ENCODE measurements around the gene LONP2. TPM values are rescaled to one million over a fixed set of nuclear protein-coding genes. Genes with fewer than 3 reads are reported as not detected.
A peak's percentile ranks its signal among the peaks of the same experiment; 100 is the strongest.
"Not testable (repeated sequence)": the region's sequence is repeated elsewhere in the genome, so short reads cannot be mapped to it uniquely, and the experiment has no call there.

The LONP2 gene
- total RNA-seq, 2 donors from 2014 or later = 56.5 to 64.9 TPM

DNA sequence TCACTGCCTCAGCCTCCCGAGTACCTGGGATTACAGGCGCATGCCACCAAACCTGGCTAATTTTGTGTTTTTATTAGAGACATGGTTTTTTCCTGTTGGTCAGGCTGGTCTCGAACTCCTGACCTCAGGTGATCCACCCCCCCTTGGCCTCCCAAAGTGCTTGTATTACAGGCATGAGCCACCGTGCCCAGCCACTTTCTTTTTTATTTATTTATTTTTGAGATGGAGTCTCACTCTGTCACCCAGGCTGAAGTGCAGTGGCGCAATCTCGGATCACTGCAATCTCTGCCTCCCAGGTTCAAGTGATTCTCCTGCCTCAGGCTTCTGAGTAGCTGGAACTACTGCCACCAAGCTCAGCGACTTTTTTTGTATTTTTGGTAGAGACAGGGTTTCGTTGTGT is 158.4 kb downstream of the LONP2 start:
- DNase-seq (ENCODE audit: low spot score); intact Hi-C loops (cut with DNase I): not testable (repeated sequence)

DNA sequence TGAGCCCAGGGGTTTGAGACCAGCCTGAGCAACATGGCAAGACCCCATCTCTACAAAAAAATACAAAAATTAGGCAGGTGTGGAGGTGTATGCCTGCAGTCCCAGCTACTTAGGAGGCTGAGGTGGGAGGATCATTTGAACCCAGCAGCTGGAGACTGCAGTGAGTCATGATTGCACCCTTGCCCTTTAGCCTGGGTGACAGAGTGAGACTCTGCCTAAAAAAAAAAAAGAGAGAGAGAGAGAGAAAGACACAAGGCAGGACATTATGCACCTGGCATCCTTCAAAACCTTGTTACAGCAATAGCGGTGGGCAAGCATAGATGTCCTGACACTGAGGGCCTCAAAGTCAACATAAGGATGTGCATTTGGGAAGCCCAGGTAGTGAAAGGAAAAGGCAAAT is 161.1 kb downstream of the LONP2 start:
- intact Hi-C loops (cut with DNase I) = no loop called here
- DNase-seq (ENCODE audit: low spot score) = peak; percentile 28

DNA sequence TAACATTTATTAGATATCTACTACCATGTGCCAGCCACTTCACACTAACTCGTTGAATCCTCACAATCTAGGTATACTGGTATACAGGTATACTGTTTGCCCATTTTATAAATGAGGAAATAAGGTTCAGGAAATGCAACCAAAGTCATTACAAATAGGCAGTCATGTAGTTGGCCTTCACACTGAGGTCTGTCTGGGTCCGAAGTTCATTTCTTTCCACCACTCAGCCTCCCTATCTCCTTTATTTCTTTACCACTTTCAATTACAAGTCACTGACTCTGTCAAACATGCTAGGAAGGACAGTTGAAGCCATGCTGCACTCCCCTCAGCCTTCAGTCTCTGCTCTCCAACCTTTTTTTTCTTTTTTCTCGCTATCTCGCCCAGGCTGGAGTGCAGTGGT is 161.8 kb downstream of the LONP2 start:
- no peak for DNase-seq (ENCODE audit: low spot score)
- intact Hi-C loops (cut with DNase I) = no loop called here

Other genes starting within 250 kb of the LONP2 start
- gene ABCC12, start 88.3 kb upstream of the LONP2 start, total RNA-seq = not detected
- not detected for gene ABCC11, start 3.2 kb downstream of the LONP2 start, total RNA-seq
- gene SIAH1, start 141.1 kb downstream of the LONP2 start, total RNA-seq = 10 to 100 TPM; 25.6 to 27.0 TPM